ENCODE data around the gene OR8K5.

Gene OR8K5

GRCh38 chr11:56140151-56140661 is 19.9 kb downstream of the OR8K5 start, which contains the start of gene OR8J3:
OR8J3 (minus strand) TSS chr11:56140201; CDS start chr11:56137718, 2,483 bp downstream.
- Histone ChIP-seq H3K36me3 (ENCODE audit: control insufficient read depth in 2 of 2, insufficient read depth in 1 of 2, low read length in 2 of 2) (no peaks in the 10 kb centered on the region), H3K9me3 (ENCODE audit: control insufficient read depth, insufficient read depth, low read depth, low read length) (no peaks in the 10 kb centered on the region), H3K4me3 (ENCODE audit: low read depth, low read length) (no peak within 1 kb of the TSS), H3K4me1 (ENCODE audit: control insufficient read depth, insufficient read depth, low read length) (no peaks in the 10 kb centered on the region), H3K27ac (ENCODE audit: extremely low read depth, low read depth, low read length) (no peak within 1 kb of the TSS)
- TF ChIP-seq ZNF518A (tag by site-specific recombination; conservative IDR thresholded peaks at IDR 0.05; ENCODE audit: low read depth) (no peak), ZNF830 (tag by site-specific recombination; IDR thresholded peaks at IDR 0.05; ENCODE audit: low read depth) (no peak), PBX3 (CRISPR knock-in tag; IDR thresholded peaks at IDR 0.05) (no peak), ZNF174 (tag by site-specific recombination; IDR thresholded peaks at IDR 0.05) (no peak), ZNF654 (tag by site-specific recombination; IDR thresholded peaks at IDR 0.05; ENCODE audit: low read depth) (no peak), ZNF501 (tag by site-specific recombination; IDR thresholded peaks at IDR 0.05) (no peak), ATF2 (tag by site-specific recombination; IDR thresholded peaks at IDR 0.05; ENCODE audit: low read depth) (no peak), ZNF660 (tag by site-specific recombination; IDR thresholded peaks at IDR 0.05) (no peak), ZXDB (tag by site-specific recombination; IDR thresholded peaks at IDR 0.05) (no peak), REST (tag by site-specific recombination; IDR thresholded peaks at IDR 0.05) (no peak), ZNF76 (tag by site-specific recombination; IDR thresholded peaks at IDR 0.05; ENCODE audit: borderline replicate concordance, low read depth) (no peak), SP2 (tag by site-specific recombination; IDR thresholded peaks at IDR 0.05) (no peak), KLF7 (tag by site-specific recombination; IDR thresholded peaks at IDR 0.05; ENCODE audit: borderline replicate concordance) (no peak), ZBTB49 (tag by site-specific recombination; IDR thresholded peaks at IDR 0.05; ENCODE audit: low read depth) (no peak), ZNF157 (tag by site-specific recombination; IDR thresholded peaks at IDR 0.05) (no peak), GLI4 (tag by site-specific recombination; IDR thresholded peaks at IDR 0.05) (no peak), ZNF133 (tag by site-specific recombination; IDR thresholded peaks at IDR 0.05) (no peak)
- ChIA-PET POLR2A (no interaction called here), CTCF (no interaction called here)

Data from HEK293 (cell line).